Right lobe of liver (tissue), 6 donors: Measurements from ENCODE around the gene LCLAT1. TPM values are rescaled to one million over a fixed set of nuclear protein-coding genes. Genes with fewer than 3 reads are reported as not detected.

Source experiments
- ATAC-seq, 4 donors: fragments of 200-7000 bp; cut with Tn5 transposase; one replicate each; pipeline ENCODE4 v1.9.1; 2020; ENCODE audit warnings: mild to moderate bottlenecking in 4 of 4, moderate library complexity in 4 of 4
- DNase-seq, 3 donors: peaks; one replicate each; pipeline ENCODE4 v3.0.0-alpha.2; 2020
- H3K27ac ChIP-seq, 3 donors: fragments of 200-600 bp; one replicate each; pipeline ENCODE4 v1.8.0; 2022
- H3K27me3 ChIP-seq, 2 donors: fragments of 200-600 bp; one replicate each; pipeline ENCODE4 v1.8.0; 2022
- H3K36me3 ChIP-seq, 4 donors: fragments of 200-600 bp; sonication (generic) in 1 of 4; one replicate each; pipeline versions ENCODE4 v1.5.1 to v1.8.0; 2017 to 2022; ENCODE audit warnings: control low read depth in 1 of 4
- H3K4me1 ChIP-seq, 4 donors: fragments of 200-600 bp; sonication (generic) in 1 of 4; one replicate each; pipeline versions ENCODE4 v1.5.1 to v1.8.0; 2017 to 2022; ENCODE audit warnings: control low read depth in 1 of 4
- H3K4me3 ChIP-seq, 3 donors: fragments of 200-600 bp; one replicate each; pipeline ENCODE4 v1.8.0; 2022
- H3K9me3 ChIP-seq, 4 donors: fragments of 200-600 bp; sonication (generic) in 1 of 4; one replicate each; pipeline versions ENCODE4 v1.5.1 to v1.8.0; 2017 to 2022; ENCODE audit warnings: control low read depth in 1 of 4
- POLR2A ChIP-seq: fragments of 450-650 bp; IDR thresholded peaks from one replicate; pipeline ENCODE4 v1.6.1; 2017; ENCODE audit warnings: antibody characterized with exemption, mild to moderate bottlenecking
- WGBS: methylation state at CpG from one replicate; pipeline ENCODE4 v1.1.6; 2018; ENCODE audit warnings: low coverage, low lambda C conversion rate; ENCODE audit not compliant: insufficient coverage; ENCODE audit errors: missing lambda C conversion rate; 5-methylcytosine and 5-hydroxymethylcytosine counted together
- intact Hi-C, 2 donors: fragments of 100-400 bp; cut with DNase I; formaldehyde crosslinking; loops; one replicate each; pipeline versions ENCODE4 v1.11.2 to v1.14.1; 2022
- total RNA-seq, 6 experiments: library from RNA; depleted of rRNA in 2 of 6; stranded (reverse); fragments of >200 nt in 2 of 6; fragmentation: NEBNext Ultra II Directional in 3 of 6; extraction: Animal tissue kit (Norgen Biotek cat#: 25700) in 3 of 6; gene quantifications; one replicate each; pipeline versions ENCODE4 v1.1.0 to v1.2.4, GENCODE V29; 2016 to 2023
- TF ChIP-seq, protein P1 (sequence below), 4 donors: fragments of 200-600 bp in 3 of 4; fragments of 450-650 bp in 1 of 4; IDR thresholded peaks; one replicate each; pipeline versions ENCODE4 v1.5.1 to v1.8.0; 2016 to 2022; ENCODE audit warnings: antibody characterized with exemption in 4 of 4, mild to moderate bottlenecking in 2 of 4
- donor health status: DM: no; HTN: yes; CAD: no.
- donor health status: DM: no; HTN: no; CAD: no.
- donor health status: DM: no; HTN: no; CAD: no.
- donor health status: DM: no; HTN: yes; CAD: no.
- donor health status: DM: no; HTN: yes; CAD: no.

Gene LCLAT1
- total RNA-seq, 6 experiments from 2014 or later, result 11.1 to 14.0 (median 12.0) TPM

- Histone ChIP-seq H3K4me1 (no peaks in the 10 kb centered on the region), H3K4me3 (no peak overlapping the region), H3K27ac (no peak overlapping the region), H3K9me3 (no peaks in the 10 kb centered on the region), H3K36me3 (no peaks in the 10 kb centered on the region), H3K27me3 (no peaks in the 10 kb centered on the region)
- ATAC-seq (no peak), DNase-seq (no peak)
- intact Hi-C loops, result no loop called here
- TF ChIP-seq, protein P1, sequence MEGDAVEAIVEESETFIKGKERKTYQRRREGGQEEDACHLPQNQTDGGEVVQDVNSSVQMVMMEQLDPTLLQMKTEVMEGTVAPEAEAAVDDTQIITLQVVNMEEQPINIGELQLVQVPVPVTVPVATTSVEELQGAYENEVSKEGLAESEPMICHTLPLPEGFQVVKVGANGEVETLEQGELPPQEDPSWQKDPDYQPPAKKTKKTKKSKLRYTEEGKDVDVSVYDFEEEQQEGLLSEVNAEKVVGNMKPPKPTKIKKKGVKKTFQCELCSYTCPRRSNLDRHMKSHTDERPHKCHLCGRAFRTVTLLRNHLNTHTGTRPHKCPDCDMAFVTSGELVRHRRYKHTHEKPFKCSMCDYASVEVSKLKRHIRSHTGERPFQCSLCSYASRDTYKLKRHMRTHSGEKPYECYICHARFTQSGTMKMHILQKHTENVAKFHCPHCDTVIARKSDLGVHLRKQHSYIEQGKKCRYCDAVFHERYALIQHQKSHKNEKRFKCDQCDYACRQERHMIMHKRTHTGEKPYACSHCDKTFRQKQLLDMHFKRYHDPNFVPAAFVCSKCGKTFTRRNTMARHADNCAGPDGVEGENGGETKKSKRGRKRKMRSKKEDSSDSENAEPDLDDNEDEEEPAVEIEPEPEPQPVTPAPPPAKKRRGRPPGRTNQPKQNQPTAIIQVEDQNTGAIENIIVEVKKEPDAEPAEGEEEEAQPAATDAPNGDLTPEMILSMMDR (IDR thresholded peaks at IDR 0.05), result no peak
- no peak for TF ChIP-seq POLR2A
- 85% methylated on average over 2 of the region's 2 CpGs for WGBS
Observed at GRCh38 chr2:30414961-30415360, 32.1 kb upstream of the LCLAT1 start.

GRCh38 chr2:30417253-30417652 is 29.8 kb upstream of the LCLAT1 start:
- no peaks in the 10 kb centered on the region for H3K9me3 ChIP-seq
- no peak overlapping the region for H3K27ac ChIP-seq
- no peaks in the 10 kb centered on the region for H3K27me3 ChIP-seq
- ATAC-seq, result peak in 3 of 4 donors; percentile 45 to 76 (median 61)
- DNase-seq, result no peak
- WGBS, result 47% methylated on average over 3 of the region's 3 CpGs
- intact Hi-C loops, result no loop called here
- TF ChIP-seq, protein P1 (IDR thresholded peaks at IDR 0.05), result no peak
- TF ChIP-seq POLR2A, result no peak
- H3K4me1 ChIP-seq, result no peaks in the 10 kb centered on the region
- H3K36me3 ChIP-seq, result no peaks in the 10 kb centered on the region
- no peak overlapping the region for H3K4me3 ChIP-seq

DNA sequence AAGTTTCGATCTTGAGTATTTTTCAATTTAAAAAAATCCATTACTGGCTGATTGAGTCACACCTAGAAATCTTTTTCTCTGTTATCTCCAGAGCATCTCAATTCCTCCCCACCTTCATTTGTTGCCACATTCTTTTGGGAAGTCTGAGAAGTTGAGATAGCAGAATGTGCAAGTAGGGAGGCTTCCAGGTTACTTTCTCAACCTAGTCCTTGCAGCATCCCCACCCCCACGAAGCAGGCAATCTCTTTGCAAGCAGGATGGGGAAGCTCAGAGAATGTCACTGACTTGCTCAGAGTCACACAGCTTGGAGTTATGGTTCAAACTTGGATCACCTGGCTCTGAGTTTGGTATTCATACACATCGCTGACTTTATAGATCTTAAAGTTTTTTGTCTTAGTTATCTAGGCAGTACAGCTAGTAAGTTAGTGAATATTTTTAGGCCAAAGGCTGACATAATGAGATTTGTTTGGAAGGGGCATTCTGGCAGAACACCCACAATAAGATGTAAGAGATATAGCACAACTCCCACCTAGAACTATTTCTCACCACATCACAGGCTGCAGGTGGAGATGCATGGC is 25.9 kb upstream of the LCLAT1 start:
- H3K4me3 ChIP-seq, result no peak overlapping the region
- 66% methylated on average over 3 of the region's 3 CpGs for WGBS
- H3K36me3 ChIP-seq, result no peaks in the 10 kb centered on the region
- H3K27ac ChIP-seq, result no peak overlapping the region
- TF ChIP-seq, protein P1 (IDR thresholded peaks at IDR 0.05), result no peak
- TF ChIP-seq POLR2A, result no peak
- no peak for DNase-seq
- H3K4me1 ChIP-seq, result no peaks in the 10 kb centered on the region
- no peaks in the 10 kb centered on the region for H3K27me3 ChIP-seq
- H3K9me3 ChIP-seq, result no peaks in the 10 kb centered on the region
- intact Hi-C loops, result no loop called here
- ATAC-seq, result no peak

- no peak for ATAC-seq
- WGBS, result 50% methylated on average over 11 of the region's 11 CpGs
- Histone ChIP-seq H3K36me3 (no peaks in the 10 kb centered on the region), H3K9me3 (no peaks in the 10 kb centered on the region), H3K27ac (peak overlapping the region in 1 of 3 donors; percentile 13), H3K4me1 (no peaks in the 10 kb centered on the region), H3K4me3 (no peak overlapping the region), H3K27me3 (no peaks in the 10 kb centered on the region)
- no peak for DNase-seq
- TF ChIP-seq, protein P1 (IDR thresholded peaks at IDR 0.05), result no peak
- no peak for TF ChIP-seq POLR2A
- intact Hi-C loops, result no loop called here
Observed at GRCh38 chr2:30421604-30422443, 25.2 kb upstream of the LCLAT1 start.
